GM12875 (cell line): ENCODE results near the gene CNNM3.

Source experiments
- H3K4me3 ChIP-seq: one replicate; pipeline ENCODE4 v1.5.1; 2011; ENCODE audit warnings: low read depth, low read length, control low read depth
- CTCF ChIP-seq: IDR thresholded peaks from 2 replicates; pipeline ENCODE4 v1.5.1; 2011; ENCODE audit warnings: low read depth, mild to moderate bottlenecking, control low read depth, inconsistent platforms, low read length, moderate library complexity, borderline replicate concordance; ENCODE audit not compliant: insufficient read depth

The CNNM3 gene

GRCh38 chr2:96826546-96827278 is 10.6 kb downstream of the CNNM3 start:
- TF ChIP-seq CTCF, result no peak
- H3K4me3 ChIP-seq, result no peak overlapping the region

- no peak for TF ChIP-seq CTCF
Observed at GRCh38 chr2:96828436-96828835, 12.4 kb downstream of the CNNM3 start.

GRCh38 chr2:96828874-96829273 is 12.8 kb downstream of the CNNM3 start:
- no peak overlapping the region for H3K4me3 ChIP-seq
- TF ChIP-seq CTCF, result no peak

More at GRCh38 chr2:96828436-96828835, 12.4 kb downstream of the CNNM3 start:
- H3K4me3 ChIP-seq, result no peak overlapping the region

GRCh38 chr2:96830044-96830562 is 14.0 kb downstream of the CNNM3 start:
- no peak for TF ChIP-seq CTCF
- H3K4me3 ChIP-seq, result no peak overlapping the region

- TF ChIP-seq CTCF, result no peak
- no peak overlapping the region for H3K4me3 ChIP-seq
Observed at GRCh38 chr2:96831679-96832078, 15.6 kb downstream of the CNNM3 start.

- H3K4me3 ChIP-seq, result no peak overlapping the region
Observed at GRCh38 chr2:96832408-96832753, 16.3 kb downstream of the CNNM3 start.

More at GRCh38 chr2:96832408-96832753, 16.3 kb downstream of the CNNM3 start:
- TF ChIP-seq CTCF, result no peak
